ENCODE data around the gene INF2. TPM values are rescaled to one million over a fixed set of nuclear protein-coding genes. Genes with fewer than 3 reads are reported as not detected.

Gene INF2
- total RNA-seq, 6 donors from 2014 or later = 65.2 to 259 (median 131) TPM

GRCh38 chr14:104706733-104707607, 17.6 kb downstream of the INF2 start:
- Histone ChIP-seq H3K4me3 (no peak overlapping the region), H3K36me3 (peaks cover 4 to 76% (median 63%) of the 10 kb centered on the region in 4 donors), H3K4me1 (peaks cover 0 to 4% (median 0%) of the 10 kb centered on the region in 4 donors), H3K27ac (no peak overlapping the region), H3K9me3 (no peaks in the 10 kb centered on the region), H3K27me3 (no peaks in the 10 kb centered on the region)
- 79 to 81% methylated on average over 8 to 24 of the region's 28 CpGs for WGBS, 2 donors
- DNase-seq = peak in 1 of 2 donors; percentile 65
- ATAC-seq (ENCODE audit: low FRiP score in 2 of 2) = no peak
- no peak for TF ChIP-seq POLR2A (IDR thresholded peaks at IDR 0.05)
- no peak for TF ChIP-seq EP300 (IDR thresholded peaks at IDR 0.05)

DNA sequence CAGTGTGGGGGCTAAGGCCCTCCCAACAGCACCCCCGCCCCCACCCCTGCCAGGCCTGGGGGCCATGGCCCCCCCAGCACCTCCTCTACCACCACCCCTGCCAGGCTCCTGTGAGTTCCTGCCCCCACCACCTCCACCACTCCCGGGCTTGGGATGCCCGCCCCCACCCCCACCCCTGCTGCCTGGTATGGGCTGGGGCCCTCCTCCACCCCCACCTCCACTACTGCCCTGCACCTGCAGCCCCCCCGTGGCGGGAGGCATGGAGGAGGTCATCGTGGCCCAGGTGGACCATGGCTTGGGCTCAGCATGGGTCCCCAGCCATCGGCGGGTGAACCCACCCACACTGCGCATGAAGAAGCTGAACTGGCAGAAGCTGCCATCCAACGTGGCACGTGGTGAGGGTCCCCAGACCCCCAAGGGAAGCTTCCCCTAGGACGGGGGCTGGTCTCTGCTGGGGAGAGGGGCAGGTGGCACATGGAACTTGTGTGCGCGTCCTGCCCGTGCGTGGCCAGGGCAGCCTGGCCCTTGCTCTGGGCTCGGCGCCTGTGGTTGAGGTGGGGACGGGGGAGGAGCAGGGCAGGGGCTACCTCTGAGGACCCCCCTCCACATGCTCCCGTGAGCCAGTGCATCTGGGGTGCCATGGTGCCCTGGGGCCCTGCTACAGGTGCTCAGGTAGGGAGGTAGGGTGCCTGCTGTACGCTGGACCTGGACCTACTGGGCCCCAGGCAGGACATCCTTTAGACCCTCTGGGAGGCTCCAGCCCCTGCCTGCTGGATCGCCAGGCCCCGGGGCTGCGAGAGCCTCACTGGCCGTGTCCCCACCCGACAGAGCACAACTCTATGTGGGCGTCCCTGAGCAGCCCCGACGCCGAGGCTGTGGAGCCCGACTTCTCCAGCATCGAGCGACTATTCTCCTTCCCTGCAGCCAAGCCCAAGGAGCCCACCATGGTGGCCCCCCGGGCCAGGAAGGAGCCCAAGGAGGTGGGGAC, 18.5 kb downstream of the INF2 start:
- TF ChIP-seq POLR2AphosphoS5 (IDR thresholded peaks at IDR 0.05) (no peak), EP300 (IDR thresholded peaks at IDR 0.05) (no peak), POLR2A (IDR thresholded peaks at IDR 0.05) (no peak), CTCF (IDR thresholded peaks at IDR 0.05) (no peak)
- peaks cover 8 to 76% (median 63%) of the 10 kb centered on the region in 4 donors for H3K36me3 ChIP-seq
- H3K4me3 ChIP-seq = no peak overlapping the region
- ATAC-seq (ENCODE audit: low FRiP score in 2 of 2) (no peak), DNase-seq (peak in 1 of 2 donors; percentile 78)
- 65 to 74% methylated on average over 7 to 22 of the region's 34 CpGs for WGBS, 2 donors
- H3K9me3 ChIP-seq = no peaks in the 10 kb centered on the region
- no peak overlapping the region for H3K27ac ChIP-seq
- H3K27me3 ChIP-seq = no peaks in the 10 kb centered on the region
- H3K4me1 ChIP-seq = peaks cover 0 to 4% (median 0%) of the 10 kb centered on the region in 4 donors

- Histone ChIP-seq H3K9me3 (no peaks in the 10 kb centered on the region), H3K4me3 (no peak overlapping the region), H3K27me3 (no peaks in the 10 kb centered on the region), H3K27ac (no peak overlapping the region), H3K4me1 (peaks cover 0 to 4% (median 0%) of the 10 kb centered on the region in 4 donors), H3K36me3 (peaks cover 14 to 76% (median 64%) of the 10 kb centered on the region in 4 donors)
- TF ChIP-seq CTCF (IDR thresholded peaks at IDR 0.05) (peak; percentile 96 to 98 (median 98)), POLR2A (IDR thresholded peaks at IDR 0.05) (no peak)
- DNase-seq = peak; percentile 64 to 90
- ATAC-seq (ENCODE audit: low FRiP score in 2 of 2) = peak; percentile 77 to 84
- WGBS, 2 donors = 53 to 55% methylated on average over 4 to 20 of the region's 20 CpGs
Measured at GRCh38 chr14:104708606-104709268, 19.3 kb downstream of the INF2 start.

- no peak for TF ChIP-seq CTCF (IDR thresholded peaks at IDR 0.05)
- H3K4me3 ChIP-seq = no peak overlapping the region
- H3K36me3 ChIP-seq = peaks cover 14 to 76% (median 65%) of the 10 kb centered on the region in 4 donors
- DNase-seq (peak in 1 of 2 donors; percentile 65), ATAC-seq (ENCODE audit: low FRiP score in 2 of 2) (no peak)
- WGBS, 2 donors = 91% methylated on average over 10 to 18 of the region's 18 CpGs
- H3K27ac ChIP-seq = no peak overlapping the region
- peaks cover 0 to 4% (median 0%) of the 10 kb centered on the region in 4 donors for H3K4me1 ChIP-seq
- H3K9me3 ChIP-seq = no peaks in the 10 kb centered on the region
- no peaks in the 10 kb centered on the region for H3K27me3 ChIP-seq
Measured at GRCh38 chr14:104709387-104710039, 20.1 kb downstream of the INF2 start.

Data from upper lobe of left lung (tissue), 6 donors.